ENCODE results near the gene ADSS1.
A peak's percentile ranks its signal among the peaks of the same experiment; 100 is the strongest.

Gene ADSS1

GRCh38 chr14:104687601-104688504 lies 36.2 kb upstream of the ADSS1 start:
- DNase-seq, result no peak

- no peak for DNase-seq
Measured at GRCh38 chr14:104688505-104689108, 35.4 kb upstream of the ADSS1 start.

- DNase-seq, result peak; percentile 61
Measured at GRCh38 chr14:104689109-104689880, 34.7 kb upstream of the ADSS1 start, which contains the start of gene INF2. Gene INF2, plus strand, starts transcription at chr14:104689618. Its CDS starts 11,748 bp downstream, at chr14:104701366.

GRCh38 chr14:104689881-104690711 lies 33.9 kb upstream of the ADSS1 start:
- DNase-seq, result no peak

- no peak for DNase-seq
Measured at GRCh38 chr14:104690861-104691455, 33.1 kb upstream of the ADSS1 start.

- no peak for DNase-seq
Measured at GRCh38 chr14:104691546-104692260, 32.3 kb upstream of the ADSS1 start.

GRCh38 chr14:104692261-104692938 lies 31.6 kb upstream of the ADSS1 start:
- DNase-seq, result no peak

- no peak for DNase-seq
Measured at GRCh38 chr14:104692939-104693315, 31.1 kb upstream of the ADSS1 start.

GRCh38 chr14:104693482-104694431 lies 30.3 kb upstream of the ADSS1 start:
- DNase-seq, result no peak

- peak; percentile 80 for DNase-seq
Measured at GRCh38 chr14:104694475-104694950, 29.5 kb upstream of the ADSS1 start.

GRCh38 chr14:104694991-104695659 lies 28.9 kb upstream of the ADSS1 start:
- no peak for DNase-seq

GRCh38 chr14:104695660-104696000 lies 28.4 kb upstream of the ADSS1 start:
- no peak for DNase-seq

- peak; percentile 77 for DNase-seq
Measured at GRCh38 chr14:104696671-104697316, 27.2 kb upstream of the ADSS1 start.

- no peak for DNase-seq
Measured at GRCh38 chr14:104697317-104697703, 26.7 kb upstream of the ADSS1 start.

- DNase-seq, result peak; percentile 28
Measured at GRCh38 chr14:104697892-104698583, 26.0 kb upstream of the ADSS1 start.

GRCh38 chr14:104698688-104699425 lies 25.2 kb upstream of the ADSS1 start:
- no peak for DNase-seq

- no peak for DNase-seq
Measured at GRCh38 chr14:104699426-104699748, 24.6 kb upstream of the ADSS1 start.

All from NCI-H1694 treated with DMSO at 0.1 percent for 48 hours (cell line).